ENCODE data around the gene BUD13.
A peak's percentile ranks its signal among the peaks of the same experiment; 100 is the strongest.

DNA sequence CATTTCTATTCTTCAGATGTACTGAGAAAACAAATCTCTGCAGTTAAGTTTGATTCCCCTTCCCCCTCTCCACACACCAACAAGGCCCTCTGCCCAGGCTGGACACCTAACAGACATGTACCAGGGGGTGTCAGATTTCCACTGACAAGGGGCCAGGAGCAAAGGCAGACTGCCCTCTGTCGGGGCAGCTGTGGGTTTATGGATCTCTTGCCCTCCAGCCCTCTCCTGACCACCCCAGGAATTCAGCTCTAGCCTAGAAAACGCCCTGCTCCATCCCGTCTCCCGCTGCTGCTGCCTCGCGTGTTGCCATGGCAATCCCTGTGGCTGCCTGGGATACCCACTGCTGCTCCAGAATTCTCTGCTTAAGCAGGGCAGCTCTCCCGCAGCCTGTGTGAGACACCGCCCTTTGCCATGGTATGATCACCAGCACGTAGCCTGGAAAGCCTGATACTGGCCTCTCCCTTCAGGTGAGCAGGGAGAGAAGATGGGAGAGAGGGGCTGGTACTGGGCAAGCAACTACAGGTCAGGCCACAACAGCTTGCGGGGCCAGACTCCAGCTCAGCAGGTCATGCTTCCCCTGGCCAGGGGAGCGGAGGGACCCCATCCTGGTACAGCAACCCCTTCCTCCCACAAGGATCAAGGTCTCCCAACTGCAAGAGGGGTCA lies 41.6 kb downstream of the BUD13 start:
- TF ChIP-seq, protein P1, sequence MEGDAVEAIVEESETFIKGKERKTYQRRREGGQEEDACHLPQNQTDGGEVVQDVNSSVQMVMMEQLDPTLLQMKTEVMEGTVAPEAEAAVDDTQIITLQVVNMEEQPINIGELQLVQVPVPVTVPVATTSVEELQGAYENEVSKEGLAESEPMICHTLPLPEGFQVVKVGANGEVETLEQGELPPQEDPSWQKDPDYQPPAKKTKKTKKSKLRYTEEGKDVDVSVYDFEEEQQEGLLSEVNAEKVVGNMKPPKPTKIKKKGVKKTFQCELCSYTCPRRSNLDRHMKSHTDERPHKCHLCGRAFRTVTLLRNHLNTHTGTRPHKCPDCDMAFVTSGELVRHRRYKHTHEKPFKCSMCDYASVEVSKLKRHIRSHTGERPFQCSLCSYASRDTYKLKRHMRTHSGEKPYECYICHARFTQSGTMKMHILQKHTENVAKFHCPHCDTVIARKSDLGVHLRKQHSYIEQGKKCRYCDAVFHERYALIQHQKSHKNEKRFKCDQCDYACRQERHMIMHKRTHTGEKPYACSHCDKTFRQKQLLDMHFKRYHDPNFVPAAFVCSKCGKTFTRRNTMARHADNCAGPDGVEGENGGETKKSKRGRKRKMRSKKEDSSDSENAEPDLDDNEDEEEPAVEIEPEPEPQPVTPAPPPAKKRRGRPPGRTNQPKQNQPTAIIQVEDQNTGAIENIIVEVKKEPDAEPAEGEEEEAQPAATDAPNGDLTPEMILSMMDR (IDR thresholded peaks at IDR 0.05 in 4 of 5, conservative IDR thresholded peaks at IDR 0.05 in 1 of 5), result peak in 2 of 5 experiments; percentile 14 to 36
- TF ChIP-seq POLR2A (IDR thresholded peaks at IDR 0.05), result no peak

Measured in gastrocnemius medialis (tissue), 4 donors.